GM19193 (cell line): ENCODE results near the gene MEPE.

Source experiments
- POLR2A ChIP-seq: IDR thresholded peaks from 4 replicates; pipeline ENCODE4 v1.6.1; 2011; ENCODE audit not compliant: insufficient read depth, insufficient read length; ENCODE audit errors: extremely low read depth

Gene MEPE

GRCh38 chr4:87886083-87886482 lies 53.3 kb downstream of the MEPE start:
- no peak for TF ChIP-seq POLR2A

GRCh38 chr4:87895964-87896621 lies 63.3 kb downstream of the MEPE start:
- TF ChIP-seq POLR2A: no peak
